Fibroblast of pulmonary artery (primary cell): Measurements from ENCODE around the gene TM9SF4.

ENCODE experiments used
- DNase-seq: peaks from one replicate; pipeline ENCODE4 v3.0.0-alpha.2; 2010; ENCODE audit warnings: low read depth
- H3K4me3 ChIP-seq: replicated peaks from 2 replicates; pipeline ENCODE4 v1.5.1; 2011; ENCODE audit warnings: low read depth, mild to moderate bottlenecking, control low read depth, low read length, moderate library complexity
- TF ChIP-seq, protein P1 (sequence below): IDR thresholded peaks from 2 replicates; pipeline ENCODE4 v1.5.1; 2011; ENCODE audit warnings: mild to moderate bottlenecking, control low read depth, low read length, inconsistent platforms; ENCODE audit errors: missing control alignments

Gene TM9SF4

GRCh38 chr20:32144898-32145662 is 35.6 kb downstream of the TM9SF4 start:
- TF ChIP-seq, protein P1, sequence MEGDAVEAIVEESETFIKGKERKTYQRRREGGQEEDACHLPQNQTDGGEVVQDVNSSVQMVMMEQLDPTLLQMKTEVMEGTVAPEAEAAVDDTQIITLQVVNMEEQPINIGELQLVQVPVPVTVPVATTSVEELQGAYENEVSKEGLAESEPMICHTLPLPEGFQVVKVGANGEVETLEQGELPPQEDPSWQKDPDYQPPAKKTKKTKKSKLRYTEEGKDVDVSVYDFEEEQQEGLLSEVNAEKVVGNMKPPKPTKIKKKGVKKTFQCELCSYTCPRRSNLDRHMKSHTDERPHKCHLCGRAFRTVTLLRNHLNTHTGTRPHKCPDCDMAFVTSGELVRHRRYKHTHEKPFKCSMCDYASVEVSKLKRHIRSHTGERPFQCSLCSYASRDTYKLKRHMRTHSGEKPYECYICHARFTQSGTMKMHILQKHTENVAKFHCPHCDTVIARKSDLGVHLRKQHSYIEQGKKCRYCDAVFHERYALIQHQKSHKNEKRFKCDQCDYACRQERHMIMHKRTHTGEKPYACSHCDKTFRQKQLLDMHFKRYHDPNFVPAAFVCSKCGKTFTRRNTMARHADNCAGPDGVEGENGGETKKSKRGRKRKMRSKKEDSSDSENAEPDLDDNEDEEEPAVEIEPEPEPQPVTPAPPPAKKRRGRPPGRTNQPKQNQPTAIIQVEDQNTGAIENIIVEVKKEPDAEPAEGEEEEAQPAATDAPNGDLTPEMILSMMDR: no peak
- DNase-seq: no peak

GRCh38 chr20:32149566-32150170 is 40.2 kb downstream of the TM9SF4 start:
- no peak overlapping the region for H3K4me3 ChIP-seq
- DNase-seq: no peak
- TF ChIP-seq, protein P1: no peak

More at GRCh38 chr20:32144898-32145662, 35.6 kb downstream of the TM9SF4 start:
- no peak overlapping the region for H3K4me3 ChIP-seq

- DNase-seq: no peak
- H3K4me3 ChIP-seq: no peak overlapping the region
Measured at GRCh38 chr20:32150291-32150848, 40.9 kb downstream of the TM9SF4 start.

GRCh38 chr20:32152421-32153155 is 43.1 kb downstream of the TM9SF4 start:
- H3K4me3 ChIP-seq: no peak overlapping the region
- DNase-seq: peak; percentile 51
- TF ChIP-seq, protein P1: no peak

More at GRCh38 chr20:32150291-32150848, 40.9 kb downstream of the TM9SF4 start:
- TF ChIP-seq, protein P1: no peak

GRCh38 chr20:32153156-32153665 is 43.7 kb downstream of the TM9SF4 start:
- DNase-seq: no peak
- no peak overlapping the region for H3K4me3 ChIP-seq
- TF ChIP-seq, protein P1: no peak

- no peak overlapping the region for H3K4me3 ChIP-seq
- TF ChIP-seq, protein P1: no peak
- no peak for DNase-seq
Measured at GRCh38 chr20:32153771-32154170, 44.3 kb downstream of the TM9SF4 start.
